Fibroblast of skin of right biceps (primary cell): ENCODE results near the gene D2HGDH.
"Not testable (repeated sequence)": the region's sequence is repeated elsewhere in the genome, so short reads cannot be mapped to it uniquely, and the experiment has no call there.

ENCODE experiments used
- DNase-seq: peaks from one replicate; pipeline ENCODE4 v3.0.0-alpha.2; 2013

Gene D2HGDH

GRCh38 chr2:241796610-241797138 lies 62.2 kb downstream of the D2HGDH start:
- no peak for DNase-seq

GRCh38 chr2:241797441-241798080 lies 63.1 kb downstream of the D2HGDH start:
- no peak for DNase-seq

- no peak for DNase-seq
Observed at GRCh38 chr2:241798081-241798630, 63.7 kb downstream of the D2HGDH start.

- no peak for DNase-seq
Observed at GRCh38 chr2:241798631-241799521, 64.4 kb downstream of the D2HGDH start.

- DNase-seq: no peak
Observed at GRCh38 chr2:241799522-241800197, 65.2 kb downstream of the D2HGDH start.

GRCh38 chr2:241800198-241800903 lies 65.9 kb downstream of the D2HGDH start:
- DNase-seq: not testable (repeated sequence)

- no peak for DNase-seq
Observed at GRCh38 chr2:241801611-241802420, 67.4 kb downstream of the D2HGDH start.

GRCh38 chr2:241802421-241803318 lies 68.2 kb downstream of the D2HGDH start:
- no peak for DNase-seq

GRCh38 chr2:241803387-241804325 lies 69.2 kb downstream of the D2HGDH start:
- DNase-seq: peak; percentile 49

GRCh38 chr2:241804326-241805229 lies 70.1 kb downstream of the D2HGDH start:
- peak; percentile 72 for DNase-seq

GRCh38 chr2:241806217-241806616 lies 71.8 kb downstream of the D2HGDH start:
- peak; percentile 30 for DNase-seq

- DNase-seq: peak; percentile 15
Observed at GRCh38 chr2:241808051-241808720, 73.8 kb downstream of the D2HGDH start.

GRCh38 chr2:241808721-241809382 lies 74.4 kb downstream of the D2HGDH start, which contains the start of gene NEU4:
NEU4 (plus strand) TSS chr2:241809193; CDS start chr2:241814485, 5,292 bp downstream.
- DNase-seq: no peak

- DNase-seq: no peak
Observed at GRCh38 chr2:241809383-241810306, 75.2 kb downstream of the D2HGDH start.
